Measurements from ENCODE around the gene DENND1B.

DNA sequence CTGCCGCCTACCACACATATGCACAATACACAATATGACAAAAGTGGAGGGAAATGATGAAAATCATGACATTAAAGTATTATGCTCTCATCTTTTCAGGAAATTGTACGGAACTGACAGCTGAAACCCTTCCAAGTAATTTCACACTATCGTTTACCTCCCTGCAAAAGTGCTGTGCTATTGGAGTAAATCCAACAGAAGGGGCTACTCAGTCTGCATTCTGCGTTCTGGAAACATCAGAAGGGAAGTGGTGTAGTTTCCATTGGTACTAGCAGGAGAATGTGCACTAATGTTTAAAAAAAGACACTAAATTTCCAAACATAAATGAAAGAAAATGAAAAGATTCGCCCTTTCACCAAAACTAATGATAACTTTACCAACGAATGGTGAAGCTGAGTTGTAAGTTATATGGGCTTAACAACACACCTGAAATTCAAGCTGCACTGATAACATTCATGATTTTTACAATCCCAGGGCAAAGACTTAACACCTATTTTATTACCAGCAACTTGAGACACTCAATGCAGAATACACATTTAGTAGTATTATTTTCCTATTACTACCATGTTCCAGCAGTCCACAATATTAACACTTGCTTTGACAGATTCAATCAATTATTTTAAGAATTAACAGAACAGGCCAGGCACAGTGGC, 3.2 kb downstream of the DENND1B start:
- TF ChIP-seq, protein P1, sequence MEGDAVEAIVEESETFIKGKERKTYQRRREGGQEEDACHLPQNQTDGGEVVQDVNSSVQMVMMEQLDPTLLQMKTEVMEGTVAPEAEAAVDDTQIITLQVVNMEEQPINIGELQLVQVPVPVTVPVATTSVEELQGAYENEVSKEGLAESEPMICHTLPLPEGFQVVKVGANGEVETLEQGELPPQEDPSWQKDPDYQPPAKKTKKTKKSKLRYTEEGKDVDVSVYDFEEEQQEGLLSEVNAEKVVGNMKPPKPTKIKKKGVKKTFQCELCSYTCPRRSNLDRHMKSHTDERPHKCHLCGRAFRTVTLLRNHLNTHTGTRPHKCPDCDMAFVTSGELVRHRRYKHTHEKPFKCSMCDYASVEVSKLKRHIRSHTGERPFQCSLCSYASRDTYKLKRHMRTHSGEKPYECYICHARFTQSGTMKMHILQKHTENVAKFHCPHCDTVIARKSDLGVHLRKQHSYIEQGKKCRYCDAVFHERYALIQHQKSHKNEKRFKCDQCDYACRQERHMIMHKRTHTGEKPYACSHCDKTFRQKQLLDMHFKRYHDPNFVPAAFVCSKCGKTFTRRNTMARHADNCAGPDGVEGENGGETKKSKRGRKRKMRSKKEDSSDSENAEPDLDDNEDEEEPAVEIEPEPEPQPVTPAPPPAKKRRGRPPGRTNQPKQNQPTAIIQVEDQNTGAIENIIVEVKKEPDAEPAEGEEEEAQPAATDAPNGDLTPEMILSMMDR (IDR thresholded peaks at IDR 0.05; ENCODE audit: low read length), result no peak
- no peak for TF ChIP-seq EZH2 (optimal IDR thresholded peaks at IDR 0.05; ENCODE audit: low read depth, low read length)

All from MM.1S (cell line).